Measurements from ENCODE around the gene TDG.
"Not testable (repeated sequence)": the region's sequence is repeated elsewhere in the genome, so short reads cannot be mapped to it uniquely, and the experiment has no call there.

TDG gene

GRCh38 chr12:103960616-103961227 lies 5.0 kb upstream of the TDG start:
- DNase-seq (no peak), ATAC-seq (no peak)

GRCh38 chr12:103962493-103962892 lies 3.2 kb upstream of the TDG start:
- ATAC-seq (no peak), DNase-seq (no peak)

DNA sequence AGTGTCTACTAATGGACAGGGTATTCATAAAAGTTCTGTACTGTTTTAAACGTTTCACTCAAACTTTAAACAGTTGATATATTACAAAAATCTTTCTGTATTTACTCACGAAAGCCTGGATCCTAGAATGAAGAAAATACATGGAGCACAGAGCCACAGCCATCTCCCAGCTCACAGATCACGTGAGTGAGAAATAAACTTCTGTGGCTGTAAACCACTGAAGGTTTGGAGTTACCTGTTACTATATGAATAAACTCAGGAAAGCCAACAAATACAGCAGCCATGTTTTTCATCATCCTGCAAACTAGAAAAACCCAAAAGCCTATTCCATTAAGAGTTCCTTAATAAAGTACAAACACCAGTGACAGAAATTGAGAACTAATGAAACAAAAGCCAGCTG lies 867 bp upstream of the TDG start:
- ATAC-seq (no peak), DNase-seq (no peak)

GRCh38 chr12:103965255-103965589 lies 450 bp upstream of the TDG start:
- ATAC-seq (no peak), DNase-seq (no peak)

- DNase-seq = no peak
- no peak for ATAC-seq
These were observed 1.1 kb downstream of the TDG start for GRCh38 chr12:103966736-103967135.

DNA sequence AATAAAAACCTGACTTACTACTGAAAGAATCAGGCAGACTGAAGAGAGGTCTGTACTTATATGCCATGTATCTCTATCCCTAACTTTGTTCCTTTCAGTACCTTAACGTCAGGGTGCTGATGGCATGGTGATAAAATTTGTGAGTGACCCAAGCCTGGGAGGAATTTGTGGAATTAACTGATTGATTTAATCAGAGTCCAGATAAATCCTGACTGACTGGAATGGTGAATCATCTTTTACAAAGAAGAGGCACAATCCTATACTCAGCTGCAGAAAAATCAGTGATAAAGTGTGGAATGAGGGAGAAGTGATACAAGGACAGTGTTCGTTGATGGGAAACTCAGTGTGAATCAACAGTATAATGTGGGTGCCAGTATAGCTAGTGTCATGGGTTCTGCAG lies 3.7 kb downstream of the TDG start:
- ATAC-seq = no peak
- DNase-seq = no peak

GRCh38 chr12:103973909-103974308 lies 8.2 kb downstream of the TDG start:
- DNase-seq (no peak), ATAC-seq (no peak)

DNA sequence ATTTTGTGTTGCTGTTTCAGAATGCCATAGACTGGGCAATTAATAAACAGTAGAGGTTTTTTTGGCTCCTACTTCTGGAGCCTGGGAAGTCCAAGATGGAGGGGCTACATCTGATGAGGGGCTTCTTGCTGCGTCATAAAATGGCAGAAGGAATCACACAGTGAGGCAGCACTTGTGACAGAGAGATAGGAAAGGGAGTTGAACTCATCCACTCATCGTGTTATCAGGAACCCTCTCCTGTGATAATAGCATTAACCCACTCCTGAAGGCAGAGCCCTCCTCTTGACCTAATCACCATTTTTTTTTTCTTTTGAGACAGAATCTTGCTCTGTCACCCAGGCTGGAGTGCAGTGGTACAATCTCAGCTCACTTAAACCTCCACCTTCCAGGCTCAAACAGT lies 9.7 kb downstream of the TDG start:
- DNase-seq = no peak
- no peak for ATAC-seq

DNA sequence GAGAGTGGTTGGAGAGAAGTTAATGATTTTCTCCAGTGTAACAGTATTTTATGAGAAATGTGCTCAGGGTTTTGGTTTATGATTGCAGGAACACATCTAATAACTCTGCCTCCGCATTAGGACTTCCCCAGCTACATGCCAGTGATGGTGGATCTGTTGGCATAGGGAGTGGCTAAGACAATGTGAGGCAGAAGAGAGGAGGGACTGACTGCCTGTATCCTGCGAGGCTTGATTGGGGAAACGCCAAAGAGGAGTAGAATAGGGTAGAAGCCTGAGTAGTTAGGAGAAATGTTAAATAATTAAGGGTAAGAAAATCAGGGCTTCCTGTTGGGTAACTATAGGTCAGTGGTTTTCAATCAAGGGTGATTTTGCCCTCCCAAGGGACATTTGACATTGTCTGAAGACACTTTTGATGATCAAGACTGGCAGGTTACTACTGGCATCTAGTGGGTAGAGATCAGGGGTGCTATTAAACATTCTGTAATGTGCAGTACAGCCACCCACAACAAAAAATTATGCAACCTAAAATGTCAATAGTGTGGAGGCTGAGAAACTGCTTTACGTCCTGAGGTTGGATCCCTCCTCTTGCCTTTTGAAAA lies 12.8 kb downstream of the TDG start:
- ATAC-seq (no peak), DNase-seq (no peak)

GRCh38 chr12:103986829-103987228 lies 21.2 kb downstream of the TDG start:
- ATAC-seq = no peak
- no peak for DNase-seq

DNA sequence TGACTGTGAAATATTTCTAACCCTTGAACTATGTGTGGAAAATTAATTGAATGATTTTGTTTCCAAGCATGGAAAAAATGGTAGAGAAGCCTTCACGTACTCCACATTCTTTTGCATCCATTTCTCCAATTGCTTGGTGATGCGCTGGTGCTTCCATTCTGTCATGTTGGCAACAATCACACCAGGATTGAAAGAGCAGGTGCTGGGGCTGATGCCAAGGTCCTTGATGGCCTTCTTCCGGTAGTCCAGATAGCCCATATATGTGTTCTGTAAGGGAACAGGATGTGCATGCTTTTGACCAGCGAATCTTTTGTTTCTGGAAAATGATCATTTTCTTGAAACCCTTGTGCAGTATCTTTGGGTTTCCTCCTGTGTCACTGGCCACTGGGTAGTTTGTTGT lies 28.6 kb downstream of the TDG start:
- ATAC-seq = no peak
- no peak for DNase-seq

GRCh38 chr12:103996595-103996994 lies 30.9 kb downstream of the TDG start:
- no peak for ATAC-seq
- DNase-seq = no peak

GRCh38 chr12:103997286-103997900 lies 31.7 kb downstream of the TDG start:
- ATAC-seq (no peak), DNase-seq (no peak)

- DNase-seq (no peak), ATAC-seq (no peak)
These were observed 33.3 kb downstream of the TDG start for GRCh38 chr12:103998976-103999375.

- ATAC-seq (no peak), DNase-seq (no peak)
These were observed 35.2 kb downstream of the TDG start for GRCh38 chr12:104000807-104001434.

GRCh38 chr12:104002686-104003085 lies 37.0 kb downstream of the TDG start:
- DNase-seq (no peak), ATAC-seq (no peak)

- DNase-seq = no peak
- ATAC-seq = no peak
These were observed 37.9 kb downstream of the TDG start for GRCh38 chr12:104003596-104003995.

- no peak for ATAC-seq
These were observed 41.3 kb downstream of the TDG start for GRCh38 chr12:104006929-104007328.

DNA sequence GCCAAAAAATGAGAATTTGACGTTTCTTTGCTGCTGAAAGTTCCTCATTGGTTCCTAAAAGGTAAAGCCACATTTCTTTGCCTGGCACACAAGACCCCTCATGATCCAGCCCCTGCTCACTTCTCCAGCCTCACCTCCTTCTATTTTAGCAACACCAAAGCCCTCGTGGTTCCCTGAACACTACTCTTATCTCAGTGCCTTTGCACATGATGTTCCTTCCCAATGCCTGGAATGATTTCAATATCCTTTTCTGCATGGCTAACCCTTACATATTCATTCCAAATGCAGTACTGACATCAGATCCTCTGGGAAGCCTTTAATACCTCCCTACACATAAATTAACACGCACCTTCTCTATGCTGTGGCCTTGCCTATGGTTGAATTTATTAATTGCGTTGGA lies 44.4 kb downstream of the TDG start:
- DNase-seq (no peak), ATAC-seq (no peak)

More at GRCh38 chr12:104006929-104007328, 41.3 kb downstream of the TDG start:
- no peak for DNase-seq

DNA sequence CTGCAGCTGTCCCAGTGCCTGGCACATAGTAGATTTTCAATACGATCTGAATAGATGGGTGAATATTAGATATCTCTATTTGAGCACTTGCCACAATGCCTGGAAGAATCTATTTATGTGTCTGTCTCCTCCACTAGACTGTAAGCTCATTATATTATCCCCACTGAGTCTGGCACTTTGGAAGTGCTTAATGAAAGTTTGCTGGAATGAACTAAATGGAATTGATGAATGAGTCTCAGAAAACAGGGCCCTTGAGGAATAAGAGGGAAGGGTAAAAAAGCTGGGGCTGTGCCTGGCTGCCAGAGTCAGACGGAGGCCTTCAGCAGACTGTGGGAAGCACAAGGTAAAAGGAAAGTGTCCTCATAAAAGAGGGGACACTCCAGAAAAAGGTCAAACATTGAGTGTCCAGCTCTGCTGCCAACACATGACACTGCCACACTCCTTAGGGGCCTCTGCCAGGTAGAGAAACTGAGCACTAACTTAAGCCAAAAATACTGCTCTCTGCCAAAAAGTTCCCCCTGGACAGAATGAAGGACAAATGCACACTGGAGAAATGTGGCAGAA lies 45.0 kb downstream of the TDG start:
- DNase-seq (no peak), ATAC-seq (no peak)

DNA sequence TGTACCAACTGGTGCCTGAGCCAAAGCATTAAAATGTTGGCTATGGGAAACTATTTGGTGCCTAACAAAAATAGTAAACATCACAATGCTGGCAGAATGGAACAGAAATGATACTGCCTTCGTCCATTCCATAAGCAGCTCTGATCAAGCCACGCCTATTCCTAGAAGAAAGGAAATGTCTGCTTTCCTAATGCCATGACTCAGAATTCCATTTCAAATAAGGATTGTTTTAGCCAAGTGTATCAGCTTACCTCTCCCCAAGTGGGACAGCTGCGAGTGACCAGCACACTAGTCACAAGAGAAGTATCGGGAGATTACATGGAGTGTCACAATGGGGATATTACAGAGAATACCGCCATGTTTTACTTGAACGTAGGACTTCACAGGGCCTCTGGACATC lies 45.6 kb downstream of the TDG start:
- DNase-seq (no peak), ATAC-seq (no peak)

- DNase-seq (no peak), ATAC-seq (no peak)
These were observed 46.7 kb downstream of the TDG start for GRCh38 chr12:104012331-104012730.

DNA sequence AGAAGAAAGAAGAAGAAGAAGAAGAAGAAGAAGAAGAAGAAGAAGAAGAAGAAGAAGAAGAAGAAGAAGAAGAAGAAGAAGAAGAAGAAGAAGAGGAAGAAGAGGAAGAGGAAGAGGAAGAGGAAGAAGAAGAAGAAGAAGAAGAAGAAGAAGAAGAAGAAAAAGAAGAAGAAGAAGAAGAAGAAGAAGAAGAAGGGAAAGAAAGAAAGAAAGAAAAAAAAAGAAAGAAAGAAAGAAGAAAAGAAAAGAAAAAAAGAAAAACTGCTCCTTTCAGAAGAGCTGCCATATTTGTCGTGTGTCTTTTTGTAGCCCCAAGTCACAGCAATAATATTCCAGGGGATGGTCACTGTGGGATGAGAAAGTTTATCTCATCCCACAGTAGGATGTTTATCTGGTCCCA lies 56.2 kb downstream of the TDG start:
- not testable (repeated sequence) for ATAC-seq, DNase-seq
